WTC11 (cell line): ENCODE data around the gene WWP2. TPM values are rescaled to one million over a fixed set of nuclear protein-coding genes. Genes with fewer than 3 reads are reported as not detected.

Experiments
- ATAC-seq: fragments of 200-7000 bp; cut with Tn5 transposase; 2 replicates; pipeline ENCODE4 v1.10.0; 2021; ENCODE audit warnings: mild to moderate bottlenecking, moderate library complexity
- CTCF ChIA-PET: fragments of 300-600 bp; sonication (Branson Sonifier 250); formaldehyde crosslinking; loops from one replicate; lab custom pipeline; 2021; ENCODE audit warnings: antibody characterized with exemption; lab: Charles Lee
- POLR2A ChIA-PET: fragments of 350-600 bp; sonication (Branson Sonifier 250); formaldehyde crosslinking; loops from one replicate; lab custom pipeline; 2021; ENCODE audit warnings: antibody characterized with exemption; lab: Charles Lee
- DNase-seq: peaks from one replicate; pipeline ENCODE4 v3.0.0; 2021; ENCODE audit warnings: low spot score
- H3K27ac Mint-ChIP-seq: 2 replicates; pipeline ENCODE4 v1.8.0; 2021; ENCODE audit warnings: mixed read lengths
- H3K27me3 Mint-ChIP-seq: 2 replicates; pipeline ENCODE4 v1.8.0; 2021; ENCODE audit warnings: low read depth, mild to moderate bottlenecking, moderate library complexity, mixed read lengths
- H3K36me3 Mint-ChIP-seq: 2 replicates; pipeline ENCODE4 v1.8.0; 2021; ENCODE audit warnings: mixed read lengths
- H3K4me1 Mint-ChIP-seq: 2 replicates; pipeline ENCODE4 v1.8.0; 2022; ENCODE audit warnings: mixed read lengths
- H3K4me3 Mint-ChIP-seq: 2 replicates; pipeline ENCODE4 v1.8.0; 2021; ENCODE audit warnings: mild to moderate bottlenecking, moderate library complexity, mixed read lengths
- H3K9me3 Mint-ChIP-seq: 2 replicates; pipeline ENCODE4 v1.8.0; 2021; ENCODE audit warnings: mixed read lengths
- CBFB ChIP-seq: sonication (generic); formaldehyde crosslinking; IDR thresholded peaks from 2 replicates; pipeline ENCODE4 v1.8.1; 2022; ENCODE audit warnings: mild to moderate bottlenecking, low read depth, missing genetic modification reagents
- FOXJ3 ChIP-seq: sonication (generic); formaldehyde crosslinking; IDR thresholded peaks from 2 replicates; pipeline ENCODE4 v1.9.0; 2021; ENCODE audit warnings: missing genetic modification reagents, mild to moderate bottlenecking, borderline replicate concordance
- MXD4 ChIP-seq: fragments of 250-450 bp; sonication (Bioruptor Pico); IDR thresholded peaks from 2 replicates; pipeline ENCODE4 v1.8.0; 2021; ENCODE audit warnings: mild to moderate bottlenecking, moderate library complexity, borderline replicate concordance
- RELA ChIP-seq: sonication (generic); formaldehyde crosslinking; IDR thresholded peaks from 2 replicates; pipeline ENCODE4 v1.8.1; 2022; ENCODE audit warnings: missing genetic modification reagents, mild to moderate bottlenecking, borderline replicate concordance
- SMAD4 ChIP-seq: sonication (generic); formaldehyde crosslinking; IDR thresholded peaks from 2 replicates; pipeline ENCODE4 v1.8.0; 2022; ENCODE audit warnings: mild to moderate bottlenecking, missing genetic modification reagents
- TEAD1 ChIP-seq: sonication (generic); formaldehyde crosslinking; IDR thresholded peaks from 2 replicates; pipeline ENCODE4 v1.8.0; 2022; ENCODE audit warnings: mild to moderate bottlenecking, missing genetic modification reagents
- TP53 ChIP-seq: sonication (generic); formaldehyde crosslinking; IDR thresholded peaks from 2 replicates; pipeline ENCODE4 v1.8.1; 2023; ENCODE audit warnings: mild to moderate bottlenecking, missing genetic modification reagents
- ZNF138 ChIP-seq: sonication (generic); formaldehyde crosslinking; conservative IDR thresholded peaks from 2 replicates; pipeline ENCODE4 v1.8.1; 2022; ENCODE audit warnings: mild to moderate bottlenecking, moderate library complexity, missing genetic modification reagents
- ZNF219 ChIP-seq: sonication (generic); formaldehyde crosslinking; IDR thresholded peaks from 2 replicates; pipeline ENCODE4 v1.8.0; 2023; ENCODE audit warnings: missing genetic modification reagents, mild to moderate bottlenecking, borderline replicate concordance
- total RNA-seq: library from RNA; stranded (reverse); gene quantifications from 3 replicates; pipeline ENCODE4 v1.2.3, GENCODE V29; 2021
- TF ChIP-seq, protein P1 (sequence below): fragments of 250-450 bp; sonication (Bioruptor Pico); IDR thresholded peaks from 2 replicates; pipeline ENCODE4 v1.8.0; 2021; ENCODE audit warnings: mild to moderate bottlenecking
- TF ChIP-seq, protein P2 (sequence below): sonication (generic); formaldehyde crosslinking; IDR thresholded peaks from 2 replicates; pipeline ENCODE4 v1.8.1; 2023; ENCODE audit warnings: mild to moderate bottlenecking, missing genetic modification reagents
- TF ChIP-seq, protein P3 (sequence below): fragments of 250-450 bp; sonication (Bioruptor Pico); IDR thresholded peaks from 2 replicates; pipeline ENCODE4 v1.9.0; 2021; ENCODE audit warnings: mild to moderate bottlenecking
- TF ChIP-seq, protein P4 (sequence below): sonication (generic); formaldehyde crosslinking; IDR thresholded peaks from 2 replicates; pipeline ENCODE4 v1.8.1; 2023; ENCODE audit warnings: mild to moderate bottlenecking, missing genetic modification reagents, moderate library complexity
- TF ChIP-seq, protein P5 (sequence below): sonication (generic); formaldehyde crosslinking; IDR thresholded peaks from 2 replicates; pipeline ENCODE4 v1.8.0; 2022; ENCODE audit warnings: mild to moderate bottlenecking, missing genetic modification reagents
- TF ChIP-seq, protein P6 (sequence below): fragments of 200-600 bp; IDR thresholded peaks from 2 replicates; pipeline ENCODE4 v1.8.0; 2022; ENCODE audit warnings: antibody characterized with exemption
- TF ChIP-seq, protein P7 (sequence below): sonication (generic); formaldehyde crosslinking; IDR thresholded peaks from 2 replicates; pipeline ENCODE4 v1.8.0; 2023; ENCODE audit warnings: missing genetic modification reagents
- TF ChIP-seq, protein P8 (sequence below): sonication (generic); formaldehyde crosslinking; IDR thresholded peaks from 2 replicates; pipeline ENCODE4 v1.8.1; 2022; ENCODE audit warnings: low read depth, mild to moderate bottlenecking, moderate library complexity, missing genetic modification reagents, borderline replicate concordance
- TF ChIP-seq, protein P9 (sequence below): fragments of 250-450 bp; sonication (Bioruptor Pico); IDR thresholded peaks from 2 replicates; pipeline ENCODE4 v2.1.2; 2022; ENCODE audit warnings: mild to moderate bottlenecking, moderate library complexity

The WWP2 gene
- total RNA-seq, 1 experiment from 2014 or later, result 39.1 TPM

DNA sequence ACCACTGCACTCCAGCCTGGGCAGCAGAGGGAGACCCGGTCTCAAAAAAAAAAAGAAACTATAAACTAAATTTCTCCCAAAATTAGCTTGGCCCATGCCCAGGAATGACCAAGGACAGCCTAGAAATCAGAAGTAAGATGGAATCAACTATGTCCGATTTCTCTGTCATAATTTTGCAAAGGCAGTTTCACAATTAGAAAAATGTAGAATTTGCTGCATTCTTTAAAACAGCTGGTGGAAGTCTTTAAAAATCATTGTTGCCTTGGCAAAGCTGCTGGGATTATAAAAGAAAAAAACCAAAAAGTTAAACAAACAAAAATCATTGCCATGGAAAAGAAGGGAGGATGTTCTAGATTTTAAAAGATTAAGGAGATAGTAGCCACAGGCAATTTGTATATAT lies 32.4 kb downstream of the WWP2 start:
- Mint-ChIP-seq H3K4me1 (peaks cover 3% of the 10 kb centered on the region; the same call in 1 of the 2 replicates), H3K9me3 (no peaks in the 10 kb centered on the region), H3K27ac (no peak overlapping the region), H3K36me3 (peaks cover 10% of the 10 kb centered on the region), H3K27me3 (no peaks in the 10 kb centered on the region), H3K4me3 (no peak overlapping the region)
- ATAC-seq, result no peak
- CTCF ChIA-PET, result interaction anchor here (0.7 to 4.2 kb wide), 4 partner anchors 40 to 143 kb away, joined by 3 to 68 read pairs (median 4); partner anchors contain the start of gene NOB1
- no peak for DNase-seq
- TF ChIP-seq MXD4 (CRISPR knock-in tag), result no peak
- TF ChIP-seq, protein P1, sequence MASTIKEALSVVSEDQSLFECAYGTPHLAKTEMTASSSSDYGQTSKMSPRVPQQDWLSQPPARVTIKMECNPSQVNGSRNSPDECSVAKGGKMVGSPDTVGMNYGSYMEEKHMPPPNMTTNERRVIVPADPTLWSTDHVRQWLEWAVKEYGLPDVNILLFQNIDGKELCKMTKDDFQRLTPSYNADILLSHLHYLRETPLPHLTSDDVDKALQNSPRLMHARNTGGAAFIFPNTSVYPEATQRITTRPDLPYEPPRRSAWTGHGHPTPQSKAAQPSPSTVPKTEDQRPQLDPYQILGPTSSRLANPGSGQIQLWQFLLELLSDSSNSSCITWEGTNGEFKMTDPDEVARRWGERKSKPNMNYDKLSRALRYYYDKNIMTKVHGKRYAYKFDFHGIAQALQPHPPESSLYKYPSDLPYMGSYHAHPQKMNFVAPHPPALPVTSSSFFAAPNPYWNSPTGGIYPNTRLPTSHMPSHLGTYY (CRISPR knock-in tag), result no peak
- no peak for TF ChIP-seq RELA (CRISPR knock-in tag)
- TF ChIP-seq, protein P2, sequence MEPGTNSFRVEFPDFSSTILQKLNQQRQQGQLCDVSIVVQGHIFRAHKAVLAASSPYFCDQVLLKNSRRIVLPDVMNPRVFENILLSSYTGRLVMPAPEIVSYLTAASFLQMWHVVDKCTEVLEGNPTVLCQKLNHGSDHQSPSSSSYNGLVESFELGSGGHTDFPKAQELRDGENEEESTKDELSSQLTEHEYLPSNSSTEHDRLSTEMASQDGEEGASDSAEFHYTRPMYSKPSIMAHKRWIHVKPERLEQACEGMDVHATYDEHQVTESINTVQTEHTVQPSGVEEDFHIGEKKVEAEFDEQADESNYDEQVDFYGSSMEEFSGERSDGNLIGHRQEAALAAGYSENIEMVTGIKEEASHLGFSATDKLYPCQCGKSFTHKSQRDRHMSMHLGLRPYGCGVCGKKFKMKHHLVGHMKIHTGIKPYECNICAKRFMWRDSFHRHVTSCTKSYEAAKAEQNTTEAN (CRISPR knock-in tag), result no peak
- no peak for TF ChIP-seq CBFB (CRISPR knock-in tag)
- TF ChIP-seq, protein P3, sequence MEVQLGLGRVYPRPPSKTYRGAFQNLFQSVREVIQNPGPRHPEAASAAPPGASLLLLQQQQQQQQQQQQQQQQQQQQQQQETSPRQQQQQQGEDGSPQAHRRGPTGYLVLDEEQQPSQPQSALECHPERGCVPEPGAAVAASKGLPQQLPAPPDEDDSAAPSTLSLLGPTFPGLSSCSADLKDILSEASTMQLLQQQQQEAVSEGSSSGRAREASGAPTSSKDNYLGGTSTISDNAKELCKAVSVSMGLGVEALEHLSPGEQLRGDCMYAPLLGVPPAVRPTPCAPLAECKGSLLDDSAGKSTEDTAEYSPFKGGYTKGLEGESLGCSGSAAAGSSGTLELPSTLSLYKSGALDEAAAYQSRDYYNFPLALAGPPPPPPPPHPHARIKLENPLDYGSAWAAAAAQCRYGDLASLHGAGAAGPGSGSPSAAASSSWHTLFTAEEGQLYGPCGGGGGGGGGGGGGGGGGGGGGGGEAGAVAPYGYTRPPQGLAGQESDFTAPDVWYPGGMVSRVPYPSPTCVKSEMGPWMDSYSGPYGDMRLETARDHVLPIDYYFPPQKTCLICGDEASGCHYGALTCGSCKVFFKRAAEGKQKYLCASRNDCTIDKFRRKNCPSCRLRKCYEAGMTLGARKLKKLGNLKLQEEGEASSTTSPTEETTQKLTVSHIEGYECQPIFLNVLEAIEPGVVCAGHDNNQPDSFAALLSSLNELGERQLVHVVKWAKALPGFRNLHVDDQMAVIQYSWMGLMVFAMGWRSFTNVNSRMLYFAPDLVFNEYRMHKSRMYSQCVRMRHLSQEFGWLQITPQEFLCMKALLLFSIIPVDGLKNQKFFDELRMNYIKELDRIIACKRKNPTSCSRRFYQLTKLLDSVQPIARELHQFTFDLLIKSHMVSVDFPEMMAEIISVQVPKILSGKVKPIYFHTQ, result no peak
- TF ChIP-seq TP53, result no peak
- TF ChIP-seq, protein P4, sequence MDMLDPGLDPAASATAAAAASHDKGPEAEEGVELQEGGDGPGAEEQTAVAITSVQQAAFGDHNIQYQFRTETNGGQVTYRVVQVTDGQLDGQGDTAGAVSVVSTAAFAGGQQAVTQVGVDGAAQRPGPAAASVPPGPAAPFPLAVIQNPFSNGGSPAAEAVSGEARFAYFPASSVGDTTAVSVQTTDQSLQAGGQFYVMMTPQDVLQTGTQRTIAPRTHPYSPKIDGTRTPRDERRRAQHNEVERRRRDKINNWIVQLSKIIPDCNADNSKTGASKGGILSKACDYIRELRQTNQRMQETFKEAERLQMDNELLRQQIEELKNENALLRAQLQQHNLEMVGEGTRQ (CRISPR knock-in tag), result no peak
- no peak for TF ChIP-seq TEAD1 (CRISPR knock-in tag)
- TF ChIP-seq, protein P5, sequence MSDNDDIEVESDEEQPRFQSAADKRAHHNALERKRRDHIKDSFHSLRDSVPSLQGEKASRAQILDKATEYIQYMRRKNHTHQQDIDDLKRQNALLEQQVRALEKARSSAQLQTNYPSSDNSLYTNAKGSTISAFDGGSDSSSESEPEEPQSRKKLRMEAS (CRISPR knock-in tag), result no peak
- no peak for TF ChIP-seq SMAD4 (CRISPR knock-in tag)
- TF ChIP-seq ZNF219 (CRISPR knock-in tag), result no peak
- TF ChIP-seq, protein P6, sequence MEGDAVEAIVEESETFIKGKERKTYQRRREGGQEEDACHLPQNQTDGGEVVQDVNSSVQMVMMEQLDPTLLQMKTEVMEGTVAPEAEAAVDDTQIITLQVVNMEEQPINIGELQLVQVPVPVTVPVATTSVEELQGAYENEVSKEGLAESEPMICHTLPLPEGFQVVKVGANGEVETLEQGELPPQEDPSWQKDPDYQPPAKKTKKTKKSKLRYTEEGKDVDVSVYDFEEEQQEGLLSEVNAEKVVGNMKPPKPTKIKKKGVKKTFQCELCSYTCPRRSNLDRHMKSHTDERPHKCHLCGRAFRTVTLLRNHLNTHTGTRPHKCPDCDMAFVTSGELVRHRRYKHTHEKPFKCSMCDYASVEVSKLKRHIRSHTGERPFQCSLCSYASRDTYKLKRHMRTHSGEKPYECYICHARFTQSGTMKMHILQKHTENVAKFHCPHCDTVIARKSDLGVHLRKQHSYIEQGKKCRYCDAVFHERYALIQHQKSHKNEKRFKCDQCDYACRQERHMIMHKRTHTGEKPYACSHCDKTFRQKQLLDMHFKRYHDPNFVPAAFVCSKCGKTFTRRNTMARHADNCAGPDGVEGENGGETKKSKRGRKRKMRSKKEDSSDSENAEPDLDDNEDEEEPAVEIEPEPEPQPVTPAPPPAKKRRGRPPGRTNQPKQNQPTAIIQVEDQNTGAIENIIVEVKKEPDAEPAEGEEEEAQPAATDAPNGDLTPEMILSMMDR, result no peak
- TF ChIP-seq, protein P7, sequence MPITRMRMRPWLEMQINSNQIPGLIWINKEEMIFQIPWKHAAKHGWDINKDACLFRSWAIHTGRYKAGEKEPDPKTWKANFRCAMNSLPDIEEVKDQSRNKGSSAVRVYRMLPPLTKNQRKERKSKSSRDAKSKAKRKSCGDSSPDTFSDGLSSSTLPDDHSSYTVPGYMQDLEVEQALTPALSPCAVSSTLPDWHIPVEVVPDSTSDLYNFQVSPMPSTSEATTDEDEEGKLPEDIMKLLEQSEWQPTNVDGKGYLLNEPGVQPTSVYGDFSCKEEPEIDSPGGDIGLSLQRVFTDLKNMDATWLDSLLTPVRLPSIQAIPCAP (CRISPR knock-in tag), result no peak
- TF ChIP-seq, protein P8, sequence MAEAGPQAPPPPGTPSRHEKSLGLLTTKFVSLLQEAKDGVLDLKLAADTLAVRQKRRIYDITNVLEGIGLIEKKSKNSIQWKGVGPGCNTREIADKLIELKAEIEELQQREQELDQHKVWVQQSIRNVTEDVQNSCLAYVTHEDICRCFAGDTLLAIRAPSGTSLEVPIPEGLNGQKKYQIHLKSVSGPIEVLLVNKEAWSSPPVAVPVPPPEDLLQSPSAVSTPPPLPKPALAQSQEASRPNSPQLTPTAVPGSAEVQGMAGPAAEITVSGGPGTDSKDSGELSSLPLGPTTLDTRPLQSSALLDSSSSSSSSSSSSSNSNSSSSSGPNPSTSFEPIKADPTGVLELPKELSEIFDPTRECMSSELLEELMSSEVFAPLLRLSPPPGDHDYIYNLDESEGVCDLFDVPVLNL (CRISPR knock-in tag), result no peak
- TF ChIP-seq, protein P9, sequence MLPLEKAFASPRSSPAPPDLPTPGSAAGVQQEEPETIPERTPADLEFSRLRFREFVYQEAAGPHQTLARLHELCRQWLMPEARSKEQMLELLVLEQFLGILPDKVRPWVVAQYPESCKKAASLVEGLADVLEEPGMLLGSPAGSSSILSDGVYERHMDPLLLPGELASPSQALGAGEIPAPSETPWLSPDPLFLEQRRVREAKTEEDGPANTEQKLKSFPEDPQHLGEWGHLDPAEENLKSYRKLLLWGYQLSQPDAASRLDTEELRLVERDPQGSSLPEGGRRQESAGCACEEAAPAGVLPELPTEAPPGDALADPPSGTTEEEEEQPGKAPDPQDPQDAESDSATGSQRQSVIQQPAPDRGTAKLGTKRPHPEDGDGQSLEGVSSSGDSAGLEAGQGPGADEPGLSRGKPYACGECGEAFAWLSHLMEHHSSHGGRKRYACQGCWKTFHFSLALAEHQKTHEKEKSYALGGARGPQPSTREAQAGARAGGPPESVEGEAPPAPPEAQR (CRISPR knock-in tag), result no peak
- no peak for TF ChIP-seq ZNF138 (CRISPR knock-in tag)
- TF ChIP-seq FOXJ3 (CRISPR knock-in tag), result no peak
- POLR2A ChIA-PET, result interaction anchor here (0.6 kb wide), 1 partner anchor 35 kb away, joined by 3 read pairs; no protein-coding TSS in a partner anchor
